GM12865 (cell line): ENCODE data around the gene NEDD1.

Source experiments
- DNase-seq: peaks from one replicate; pipeline ENCODE4 v3.0.0; 2010; ENCODE audit warnings: low read depth
- H3K4me3 ChIP-seq: 2 replicates; pipeline ENCODE4 v1.5.1; 2011; ENCODE audit warnings: mild to moderate bottlenecking, low read depth, low read length, control low read depth
- TF ChIP-seq, protein P1 (sequence below): IDR thresholded peaks from 2 replicates; pipeline ENCODE4 v1.5.1; 2011; ENCODE audit warnings: low read length, control low read depth, low read depth, inconsistent platforms; ENCODE audit not compliant: insufficient read depth; ENCODE audit errors: missing control alignments

NEDD1 gene

DNA sequence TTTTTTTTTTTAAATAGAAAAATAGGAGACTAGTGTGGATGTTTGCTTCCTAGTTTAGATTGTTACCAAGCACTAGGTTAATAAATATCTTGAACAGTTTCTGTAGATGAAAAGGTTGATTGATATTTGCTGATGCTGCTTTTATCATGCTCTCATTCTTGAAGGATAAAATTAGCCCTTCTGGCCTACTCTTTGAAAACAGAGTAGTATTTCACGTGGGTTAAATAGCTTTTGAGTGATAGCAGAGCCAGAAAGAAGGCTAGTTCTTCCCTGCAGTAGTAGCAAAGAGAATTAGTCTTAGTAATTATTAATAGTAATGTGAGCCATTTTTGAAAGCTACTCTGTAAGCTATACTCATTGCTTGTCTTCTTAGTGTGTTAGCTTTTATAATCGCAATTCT is 5.2 kb downstream of the NEDD1 start:
- no peak for DNase-seq
- TF ChIP-seq, protein P1, sequence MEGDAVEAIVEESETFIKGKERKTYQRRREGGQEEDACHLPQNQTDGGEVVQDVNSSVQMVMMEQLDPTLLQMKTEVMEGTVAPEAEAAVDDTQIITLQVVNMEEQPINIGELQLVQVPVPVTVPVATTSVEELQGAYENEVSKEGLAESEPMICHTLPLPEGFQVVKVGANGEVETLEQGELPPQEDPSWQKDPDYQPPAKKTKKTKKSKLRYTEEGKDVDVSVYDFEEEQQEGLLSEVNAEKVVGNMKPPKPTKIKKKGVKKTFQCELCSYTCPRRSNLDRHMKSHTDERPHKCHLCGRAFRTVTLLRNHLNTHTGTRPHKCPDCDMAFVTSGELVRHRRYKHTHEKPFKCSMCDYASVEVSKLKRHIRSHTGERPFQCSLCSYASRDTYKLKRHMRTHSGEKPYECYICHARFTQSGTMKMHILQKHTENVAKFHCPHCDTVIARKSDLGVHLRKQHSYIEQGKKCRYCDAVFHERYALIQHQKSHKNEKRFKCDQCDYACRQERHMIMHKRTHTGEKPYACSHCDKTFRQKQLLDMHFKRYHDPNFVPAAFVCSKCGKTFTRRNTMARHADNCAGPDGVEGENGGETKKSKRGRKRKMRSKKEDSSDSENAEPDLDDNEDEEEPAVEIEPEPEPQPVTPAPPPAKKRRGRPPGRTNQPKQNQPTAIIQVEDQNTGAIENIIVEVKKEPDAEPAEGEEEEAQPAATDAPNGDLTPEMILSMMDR = no peak
- H3K4me3 ChIP-seq = no peak overlapping the region

DNA sequence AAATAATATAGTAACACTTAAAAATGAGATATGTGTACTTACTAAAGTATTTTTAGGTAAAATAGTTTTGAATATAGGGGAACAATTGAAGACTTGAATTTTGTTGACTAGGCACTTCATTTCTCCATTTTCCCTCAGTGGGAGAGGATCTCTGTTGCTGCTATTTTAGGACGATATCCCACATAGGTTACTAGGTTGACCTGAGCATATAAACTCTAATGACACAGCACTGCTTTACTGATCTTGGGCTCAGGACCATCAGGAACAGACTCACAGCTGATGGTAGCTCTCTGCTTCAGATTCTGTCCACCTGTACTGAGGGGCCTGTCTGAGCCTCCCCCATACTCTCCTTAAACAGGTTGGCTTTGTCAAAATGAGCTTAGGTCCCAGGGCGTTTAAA is 5.9 kb downstream of the NEDD1 start:
- TF ChIP-seq, protein P1 = no peak
- H3K4me3 ChIP-seq = no peak overlapping the region
- DNase-seq = no peak

DNA sequence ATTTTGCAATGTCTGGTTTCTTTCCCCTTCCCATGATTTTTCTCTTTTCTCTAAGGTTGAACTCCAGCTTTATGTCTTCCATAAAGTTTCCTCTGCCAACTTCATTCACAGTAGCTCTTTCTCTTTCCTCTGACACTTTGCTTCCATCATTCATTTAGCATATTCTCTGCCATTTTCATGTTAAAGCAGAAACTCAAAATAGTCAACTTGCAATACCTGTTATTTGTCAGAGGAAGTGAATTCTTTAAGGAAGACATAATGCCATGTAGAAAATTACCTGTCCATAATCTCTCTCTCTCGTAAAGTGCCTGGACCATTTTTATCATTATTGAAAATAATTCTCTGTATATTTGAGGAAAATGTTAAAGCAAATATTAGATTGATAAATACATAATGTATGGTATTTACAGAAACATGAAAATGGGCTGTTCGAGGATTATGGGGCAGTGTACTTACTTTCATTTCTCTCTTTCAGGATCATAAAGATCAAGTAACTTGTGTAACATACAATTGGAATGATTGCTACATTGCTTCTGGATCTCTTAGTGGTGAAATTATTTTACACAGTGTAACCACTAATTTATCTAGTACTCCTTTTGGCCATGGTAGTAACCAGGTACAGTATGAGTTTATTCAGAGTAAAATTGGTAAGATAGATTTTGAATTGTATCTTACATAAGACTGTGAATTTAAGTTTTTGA is 12.6 kb downstream of the NEDD1 start:
- no peak for DNase-seq
- TF ChIP-seq, protein P1 = no peak
- no peak overlapping the region for H3K4me3 ChIP-seq

DNA sequence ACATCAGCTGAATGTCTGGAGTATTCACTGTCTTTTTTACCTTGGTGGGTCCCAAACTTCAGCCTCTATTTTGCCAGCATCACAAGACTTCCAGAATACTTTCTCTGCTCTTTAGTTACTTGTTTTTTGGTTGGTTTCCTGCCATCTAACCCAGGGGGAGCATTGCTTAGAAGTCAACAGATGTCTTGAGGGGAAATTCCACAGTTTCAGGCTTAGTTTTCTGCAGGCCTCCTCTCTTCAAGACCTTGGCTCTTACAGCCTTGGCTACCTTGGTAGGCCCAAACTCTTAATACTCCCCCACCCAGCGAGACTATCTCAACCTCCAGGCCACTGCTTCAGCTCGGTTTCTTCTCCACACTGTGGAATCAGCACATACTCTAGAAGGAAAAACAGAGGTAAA is 41.7 kb downstream of the NEDD1 start:
- TF ChIP-seq, protein P1 = no peak
- DNase-seq = peak; percentile 60
- no peak overlapping the region for H3K4me3 ChIP-seq

DNA sequence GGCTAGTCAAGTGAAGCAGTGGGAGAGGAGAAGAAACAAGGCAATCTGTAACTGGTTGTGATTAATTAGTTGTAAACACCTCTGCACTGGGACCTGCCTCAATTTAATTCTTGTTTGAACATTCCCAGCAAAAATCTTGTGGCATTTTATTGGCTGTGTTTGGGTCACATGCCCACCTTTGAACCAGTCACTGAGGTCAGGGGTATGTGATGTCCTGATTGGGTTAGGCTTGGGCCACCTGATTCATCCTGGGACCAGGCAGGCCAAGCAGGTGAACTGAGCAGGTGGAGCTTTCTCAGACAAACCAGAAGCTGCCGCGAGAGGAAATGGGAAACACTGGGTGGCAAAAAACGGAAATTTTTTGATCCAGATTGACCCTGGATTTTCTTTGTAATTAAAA is 72.5 kb downstream of the NEDD1 start:
- TF ChIP-seq, protein P1 = no peak
- H3K4me3 ChIP-seq = no peak overlapping the region
- DNase-seq = no peak

DNA sequence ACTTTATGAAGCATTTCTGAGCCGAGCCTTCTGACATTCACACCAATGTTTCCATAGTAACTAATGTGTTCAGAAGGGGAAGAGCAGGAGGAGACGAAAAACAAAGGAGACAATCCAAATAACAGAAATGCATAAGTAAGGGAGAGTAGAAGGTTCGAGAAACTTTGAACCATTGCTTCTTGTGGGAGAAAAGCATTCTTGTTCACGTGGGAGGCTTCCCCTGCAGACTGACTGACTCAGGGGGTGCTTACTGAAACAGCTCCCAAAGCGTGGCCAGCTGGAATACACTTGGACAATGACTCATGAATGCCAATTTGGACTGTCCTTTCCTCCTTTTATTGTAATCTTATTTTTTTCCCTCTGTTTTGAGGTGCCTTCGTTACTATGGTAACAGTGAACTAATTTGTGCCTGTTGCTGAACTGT is 73.9 kb downstream of the NEDD1 start:
- H3K4me3 ChIP-seq = no peak overlapping the region
- TF ChIP-seq, protein P1 = no peak

DNA sequence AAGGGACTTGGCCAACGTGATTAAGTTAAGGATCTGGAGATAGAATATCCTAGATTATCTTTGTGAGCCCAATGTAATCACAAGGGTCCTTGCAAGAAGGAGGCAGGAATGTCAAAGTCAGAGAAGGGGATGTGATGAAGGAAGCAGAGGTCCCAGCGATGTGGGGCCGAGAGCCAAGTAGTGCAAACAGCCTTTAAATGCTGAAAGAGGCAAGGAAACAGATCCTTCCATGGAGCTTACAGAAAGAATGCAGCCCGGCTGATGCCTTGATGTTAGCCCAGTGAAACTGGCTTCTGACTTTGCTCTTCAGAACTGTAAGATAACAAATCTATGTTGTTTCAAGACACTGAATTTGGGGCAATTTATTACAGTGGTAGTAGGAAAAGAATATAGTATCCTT is 74.9 kb downstream of the NEDD1 start:
- TF ChIP-seq, protein P1 = no peak
- no peak for DNase-seq
- no peak overlapping the region for H3K4me3 ChIP-seq

More for the DNA sequence above, 73.9 kb downstream of the NEDD1 start:
- DNase-seq = no peak
